ENCODE measurements around the gene AMPD3.

AMPD3 gene

DNA sequence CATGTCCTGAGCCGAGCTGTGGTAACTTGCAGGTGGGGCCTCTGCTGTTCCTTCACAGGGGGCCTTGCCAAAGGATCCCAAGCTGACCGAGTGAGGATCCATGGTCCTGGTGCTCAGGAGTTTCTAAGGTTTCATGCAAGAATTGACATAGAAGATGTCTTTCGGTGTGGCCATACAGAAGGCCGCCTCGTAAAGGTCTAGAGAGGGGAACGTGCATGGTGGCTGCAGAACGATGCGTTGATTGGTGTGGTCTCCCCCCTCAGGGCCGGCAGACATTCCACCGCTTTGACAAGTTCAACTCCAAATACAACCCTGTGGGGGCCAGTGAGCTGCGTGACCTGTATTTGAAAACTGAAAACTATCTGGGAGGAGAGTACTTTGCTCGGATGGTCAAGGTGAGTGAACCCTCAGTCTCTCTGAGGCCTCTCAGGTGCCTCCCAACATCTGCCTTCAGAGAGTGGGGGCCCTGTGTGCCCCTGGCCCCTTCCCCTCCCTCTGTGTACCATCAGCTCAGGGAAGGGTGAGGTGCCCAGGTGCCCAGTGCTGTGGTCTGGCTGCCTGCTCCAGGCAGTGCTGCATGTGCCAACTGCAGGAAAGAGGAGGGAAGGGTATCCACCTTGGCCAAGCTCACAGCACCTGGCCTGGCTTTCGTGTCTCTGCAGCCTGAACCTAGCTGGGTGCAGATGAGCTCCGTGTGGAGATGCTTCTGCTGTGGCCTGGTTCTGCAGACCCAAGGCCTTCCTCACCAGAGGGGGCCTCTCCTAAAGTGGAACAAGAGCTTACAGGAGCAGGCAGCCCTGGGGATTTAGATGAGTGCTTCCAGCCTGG is 39.8 kb downstream of the AMPD3 start:
- TF ChIP-seq GATA2 (IDR thresholded peaks at IDR 0.05; ENCODE audit: low read depth, low read length) (no peak), GATA3 (IDR thresholded peaks at IDR 0.05; ENCODE audit: low read depth, low read length) (no peak)

DNA sequence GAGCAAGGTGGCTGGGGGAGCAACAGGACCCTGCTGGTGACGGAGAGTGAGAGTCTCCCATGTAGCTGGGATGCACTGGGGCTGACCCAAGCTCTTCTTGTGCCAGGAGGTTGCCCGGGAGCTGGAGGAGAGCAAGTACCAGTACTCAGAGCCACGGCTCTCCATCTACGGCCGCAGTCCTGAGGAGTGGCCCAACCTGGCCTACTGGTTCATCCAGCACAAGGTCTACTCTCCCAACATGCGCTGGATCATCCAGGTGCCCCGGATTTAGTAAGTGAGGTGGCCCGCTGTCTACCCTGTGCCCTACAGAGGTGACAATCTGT is 40.4 kb downstream of the AMPD3 start:
- no peak for TF ChIP-seq GATA3 (IDR thresholded peaks at IDR 0.05; ENCODE audit: low read depth, low read length)
- no peak for TF ChIP-seq GATA2 (IDR thresholded peaks at IDR 0.05; ENCODE audit: low read depth, low read length)

DNA sequence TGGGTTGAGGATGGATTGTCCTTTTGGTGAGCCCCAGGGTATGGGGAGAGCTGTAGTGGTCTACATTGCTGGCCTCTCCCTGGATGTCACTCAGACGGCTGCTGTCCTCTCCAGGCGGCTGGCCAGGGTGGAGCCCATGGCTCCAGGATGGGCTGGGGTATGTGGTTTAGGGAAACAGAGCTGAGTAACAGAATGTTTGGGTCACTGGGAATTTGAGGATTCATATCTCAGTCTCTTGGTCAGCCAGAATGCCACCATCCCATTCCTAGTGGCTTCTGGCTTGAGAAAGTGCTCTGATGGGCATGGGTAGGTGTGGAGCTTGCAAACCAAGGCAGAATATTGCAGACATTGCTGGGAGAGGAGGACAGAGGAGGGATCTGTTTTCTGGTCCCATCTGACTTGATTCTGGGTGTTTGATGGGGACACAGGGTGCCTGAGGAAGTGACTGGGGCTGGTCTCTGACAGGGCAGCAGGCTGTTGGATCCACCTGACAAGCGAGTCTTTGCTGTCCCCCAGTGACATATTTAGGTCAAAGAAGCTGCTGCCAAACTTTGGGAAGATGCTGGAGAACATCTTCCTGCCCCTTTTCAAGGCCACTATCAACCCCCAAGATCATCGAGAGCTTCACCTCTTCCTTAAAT is 41.4 kb downstream of the AMPD3 start:
- TF ChIP-seq GATA3 (IDR thresholded peaks at IDR 0.05; ENCODE audit: low read depth, low read length) (no peak), GATA2 (IDR thresholded peaks at IDR 0.05; ENCODE audit: low read depth, low read length) (no peak)

DNA sequence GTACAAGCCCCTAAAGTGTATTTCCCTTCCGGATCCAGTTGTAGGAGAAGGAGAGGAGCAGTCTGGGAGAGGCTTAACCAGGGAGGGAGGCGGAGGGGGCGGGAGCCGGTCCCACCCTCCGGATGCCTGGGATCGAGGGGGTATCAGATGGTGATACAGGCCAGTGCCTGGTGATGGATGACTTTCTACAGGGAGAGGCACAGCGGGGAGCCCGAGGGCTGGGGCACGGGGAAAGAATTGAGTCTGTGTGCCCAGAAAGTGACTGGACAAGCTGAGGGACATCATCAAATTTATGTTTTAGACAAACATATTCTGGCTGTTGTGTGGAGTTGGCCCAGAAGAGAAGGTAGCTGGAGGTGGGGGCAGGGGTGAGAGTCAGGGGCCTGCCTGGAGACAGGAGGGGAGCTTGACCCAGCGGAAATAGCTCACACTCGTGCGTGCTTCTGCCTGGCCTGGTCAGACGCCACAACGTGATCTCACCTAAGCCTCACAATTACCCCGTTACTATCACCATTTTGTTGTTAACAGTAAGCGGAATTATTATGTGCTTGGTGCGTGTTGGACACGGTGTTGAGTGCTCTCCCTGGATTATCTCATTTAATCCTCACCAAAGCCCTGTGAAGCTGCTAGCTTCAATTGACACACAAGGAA is 42.4 kb downstream of the AMPD3 start:
- TF ChIP-seq GATA2 (IDR thresholded peaks at IDR 0.05; ENCODE audit: low read depth, low read length) (no peak), GATA3 (IDR thresholded peaks at IDR 0.05; ENCODE audit: low read depth, low read length) (no peak)

DNA sequence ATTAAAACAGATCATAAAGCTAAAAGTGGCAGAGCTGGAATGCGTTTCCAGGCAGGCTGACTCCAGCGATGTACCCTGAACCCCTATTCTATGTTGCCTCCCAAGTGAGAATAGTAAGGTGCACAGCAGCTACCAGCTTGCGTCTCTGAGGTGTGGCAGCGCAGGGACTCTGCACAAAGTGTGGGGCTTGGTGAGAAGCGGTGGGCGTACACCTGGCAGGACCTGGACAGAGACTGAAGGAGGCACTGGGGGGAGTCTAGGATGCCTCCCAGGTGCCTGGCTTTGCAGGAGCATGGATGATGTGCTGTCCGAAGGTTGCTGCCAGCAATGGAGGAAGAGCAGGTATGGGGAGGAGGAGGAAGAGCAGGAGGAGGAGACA is 42.9 kb downstream of the AMPD3 start:
- no peak for TF ChIP-seq GATA3 (IDR thresholded peaks at IDR 0.05; ENCODE audit: low read depth, low read length)
- no peak for TF ChIP-seq GATA2 (IDR thresholded peaks at IDR 0.05; ENCODE audit: low read depth, low read length)

DNA sequence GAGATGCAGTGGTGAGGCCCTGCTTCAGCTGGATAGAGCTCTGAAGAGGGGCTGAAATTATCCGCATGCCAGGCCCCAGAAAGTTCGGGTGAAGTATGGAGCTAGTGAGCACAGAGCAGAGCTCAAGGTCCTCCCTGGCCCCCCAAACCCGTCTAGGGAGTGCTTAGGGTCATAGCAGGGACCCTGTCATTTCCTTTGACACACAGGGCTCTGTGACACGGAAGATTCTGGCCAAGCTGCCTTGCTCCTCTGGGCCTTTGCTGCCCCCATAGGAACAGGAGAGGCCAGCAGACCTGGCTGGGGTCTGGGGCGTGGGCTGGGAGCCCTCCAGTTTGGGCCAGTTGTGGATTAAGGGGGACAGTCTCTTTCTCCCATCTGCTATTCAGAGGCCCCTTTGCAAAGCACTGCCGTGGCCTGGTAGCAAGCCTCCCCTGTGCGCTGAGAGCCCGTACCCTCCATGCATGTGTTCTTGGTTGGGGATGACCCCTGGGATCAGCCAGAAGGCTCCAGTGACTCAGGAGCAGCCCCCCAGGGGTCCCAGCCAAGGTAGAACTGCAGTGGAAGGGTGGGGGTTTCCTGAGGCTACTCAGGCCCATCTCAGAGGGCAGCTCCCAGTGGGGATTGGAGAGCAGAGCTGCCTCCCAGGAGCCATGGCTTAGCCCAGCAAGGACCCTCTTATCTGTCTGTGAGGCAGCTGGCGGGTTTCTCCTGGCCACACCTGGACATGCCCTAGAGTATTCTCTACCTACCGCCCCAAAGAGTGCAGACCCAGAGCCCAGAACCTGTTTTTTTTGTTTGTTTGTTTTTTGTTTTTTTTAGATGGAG is 43.6 kb downstream of the AMPD3 start:
- TF ChIP-seq GATA3 (IDR thresholded peaks at IDR 0.05; ENCODE audit: low read depth, low read length) (no peak), GATA2 (IDR thresholded peaks at IDR 0.05; ENCODE audit: low read depth, low read length) (no peak)

DNA sequence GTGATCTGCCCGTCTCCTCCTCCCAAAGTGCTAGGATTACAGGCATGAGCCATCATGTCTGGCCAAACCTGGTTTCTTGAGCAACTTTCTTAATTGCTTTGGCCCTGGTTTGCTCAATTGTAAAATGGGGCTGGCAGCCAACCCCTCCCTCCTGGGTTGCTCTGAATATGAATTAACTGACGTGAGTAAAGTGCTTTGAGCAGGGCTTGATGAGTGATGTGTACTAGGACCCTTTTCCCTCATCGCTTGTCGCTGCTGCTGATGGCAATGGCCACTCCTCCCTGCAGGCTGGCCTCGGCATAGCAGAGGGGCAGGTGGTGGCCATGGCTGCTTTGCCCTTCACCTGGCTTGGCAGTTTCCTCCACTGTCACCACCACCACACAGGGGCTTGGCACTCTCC is 44.4 kb downstream of the AMPD3 start:
- TF ChIP-seq GATA3 (IDR thresholded peaks at IDR 0.05; ENCODE audit: low read depth, low read length) (no peak), GATA2 (IDR thresholded peaks at IDR 0.05; ENCODE audit: low read depth, low read length) (no peak)

DNA sequence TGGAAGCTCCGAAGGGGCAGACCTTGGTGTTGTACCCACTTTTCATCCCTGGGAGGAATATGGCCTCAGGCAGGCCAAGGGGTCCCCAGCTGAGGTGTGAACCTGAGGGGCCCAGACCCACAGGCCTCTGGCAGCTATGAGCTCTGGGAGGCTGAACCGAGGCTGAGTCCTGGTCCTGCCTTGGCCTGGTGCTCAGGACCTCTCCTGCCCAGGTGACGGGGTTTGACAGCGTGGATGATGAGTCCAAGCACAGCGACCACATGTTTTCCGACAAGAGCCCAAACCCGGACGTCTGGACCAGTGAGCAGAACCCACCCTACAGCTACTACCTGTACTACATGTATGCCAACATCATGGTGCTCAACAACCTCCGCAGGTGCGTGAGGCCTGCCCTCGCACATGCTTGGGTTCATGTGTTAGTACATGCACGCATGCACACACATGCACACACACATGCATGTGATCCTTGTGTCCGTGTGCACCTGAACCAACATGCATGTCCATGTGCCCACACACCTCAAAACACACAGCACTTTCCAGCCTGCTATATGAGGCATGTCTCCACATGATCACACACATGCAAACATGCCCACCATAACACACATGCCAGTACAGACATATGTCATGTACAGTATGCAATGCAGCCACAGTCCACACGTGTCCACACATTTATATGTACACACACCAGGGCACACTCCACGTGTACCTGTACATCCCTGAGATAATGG is 45.0 kb downstream of the AMPD3 start:
- no peak for TF ChIP-seq GATA3 (IDR thresholded peaks at IDR 0.05; ENCODE audit: low read depth, low read length)
- no peak for TF ChIP-seq GATA2 (IDR thresholded peaks at IDR 0.05; ENCODE audit: low read depth, low read length)

DNA sequence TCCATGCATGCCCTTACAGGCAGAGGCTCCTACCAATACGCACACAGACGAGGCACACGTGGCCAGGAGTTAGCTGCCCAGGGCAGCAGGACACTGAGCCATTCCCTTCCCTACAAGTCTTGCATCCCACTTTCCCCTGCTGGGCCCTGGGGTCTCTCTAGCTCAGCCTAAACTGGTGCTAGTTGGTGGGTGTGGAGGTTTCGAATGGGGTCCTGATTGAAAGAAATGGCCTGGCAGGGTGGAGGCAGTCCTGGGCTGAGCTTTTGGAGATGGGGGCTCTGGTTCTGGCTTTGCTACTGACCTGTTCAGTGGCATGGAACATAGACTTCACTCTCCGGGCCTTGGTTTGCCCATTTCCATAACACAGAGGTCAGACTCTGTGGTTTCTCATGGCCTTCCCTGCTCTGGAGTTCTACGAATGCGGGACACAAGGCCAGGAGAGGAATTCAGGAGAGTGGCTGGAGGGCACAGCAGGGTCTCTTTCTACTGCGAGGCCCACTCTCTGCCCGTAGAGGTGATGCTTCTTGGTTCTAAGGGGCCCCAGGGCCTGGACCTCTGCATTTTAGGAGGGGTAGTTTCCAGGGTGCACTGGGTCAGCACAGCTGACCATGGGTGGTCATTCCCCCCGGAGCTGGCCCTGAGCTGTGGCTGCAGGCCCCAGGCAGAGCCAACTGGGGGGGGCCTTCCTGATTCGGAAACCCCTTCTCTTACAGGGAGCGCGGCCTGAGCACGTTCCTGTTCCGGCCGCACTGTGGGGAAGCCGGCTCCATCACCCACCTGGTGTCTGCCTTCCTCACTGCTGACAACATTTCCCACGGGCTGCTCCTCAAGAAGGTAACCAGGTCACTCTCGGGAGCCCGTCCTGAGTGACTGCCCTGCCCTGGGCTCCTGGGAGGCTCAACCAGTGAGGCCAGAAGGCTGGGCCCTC is 46.0 kb downstream of the AMPD3 start:
- no peak for TF ChIP-seq GATA2 (IDR thresholded peaks at IDR 0.05; ENCODE audit: low read depth, low read length)
- no peak for TF ChIP-seq GATA3 (IDR thresholded peaks at IDR 0.05; ENCODE audit: low read depth, low read length)

DNA sequence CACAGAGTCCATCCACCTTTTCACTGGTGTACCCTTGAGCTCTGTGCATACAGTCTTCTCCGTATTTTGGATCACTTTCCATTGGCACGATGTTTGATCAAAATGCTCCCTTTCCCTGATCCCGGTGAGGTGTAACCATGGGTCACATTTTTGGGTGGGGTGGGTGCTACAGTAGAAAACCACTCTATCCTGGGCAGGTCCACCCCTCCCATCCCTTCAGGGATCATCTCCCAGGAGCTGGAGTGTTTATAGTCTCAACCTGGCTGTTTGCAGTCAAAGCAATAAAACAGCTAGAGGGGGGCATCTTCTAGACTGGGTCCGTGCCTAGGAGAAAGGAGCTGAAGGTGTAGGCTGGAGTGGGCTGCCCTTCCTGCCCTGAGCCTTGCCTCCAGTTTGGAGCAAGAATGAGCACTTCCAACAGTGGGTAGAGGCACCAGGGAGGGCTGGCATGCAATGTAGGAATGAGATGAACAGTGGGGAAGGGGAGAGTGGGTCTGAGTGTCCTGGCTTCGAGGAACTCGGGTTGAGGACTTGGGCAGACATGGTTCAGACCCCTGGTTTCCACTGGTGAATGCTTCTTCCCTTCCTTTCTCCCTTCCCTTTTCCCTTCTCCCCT is 47.1 kb downstream of the AMPD3 start:
- TF ChIP-seq GATA3 (IDR thresholded peaks at IDR 0.05; ENCODE audit: low read depth, low read length) (no peak), GATA2 (IDR thresholded peaks at IDR 0.05; ENCODE audit: low read depth, low read length) (no peak)

DNA sequence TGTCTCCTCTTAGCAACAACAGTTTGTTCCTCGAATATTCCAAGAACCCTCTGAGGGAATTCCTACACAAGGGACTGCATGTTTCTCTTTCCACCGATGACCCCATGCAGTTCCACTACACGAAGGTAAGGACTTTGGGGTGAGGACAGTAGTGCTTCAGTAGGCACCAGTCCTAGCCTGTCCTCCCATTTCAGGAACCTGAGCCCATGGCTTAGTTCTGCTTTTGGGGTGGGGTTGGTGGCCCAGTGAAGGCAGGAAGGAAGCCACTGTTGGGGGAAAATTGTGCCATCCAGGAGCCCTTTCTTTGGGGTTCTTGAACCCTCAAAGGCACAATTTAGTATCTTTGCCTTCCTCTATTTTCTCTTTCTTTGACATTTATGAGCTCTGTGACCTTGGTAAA is 47.7 kb downstream of the AMPD3 start:
- no peak for TF ChIP-seq GATA3 (IDR thresholded peaks at IDR 0.05; ENCODE audit: low read depth, low read length)
- no peak for TF ChIP-seq GATA2 (IDR thresholded peaks at IDR 0.05; ENCODE audit: low read depth, low read length)

DNA sequence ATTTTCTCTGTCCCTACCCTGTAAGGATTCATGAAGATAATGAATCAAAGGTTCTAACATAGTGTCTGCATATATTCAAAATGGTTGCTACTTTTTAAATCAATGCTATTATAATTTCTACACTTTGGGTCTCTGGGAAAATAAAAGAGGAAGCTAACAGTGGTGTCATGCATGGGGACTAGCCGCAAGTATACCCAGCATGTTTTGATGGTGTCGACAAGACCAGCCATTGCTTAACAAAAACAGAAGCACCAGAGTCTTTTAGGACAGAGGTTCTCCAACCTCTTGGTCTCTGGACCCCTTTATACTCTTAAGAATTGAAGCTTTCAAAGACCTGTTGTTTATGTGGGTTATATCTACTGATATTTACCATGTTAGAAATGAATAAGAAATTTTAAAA is 48.2 kb downstream of the AMPD3 start:
- TF ChIP-seq GATA3 (IDR thresholded peaks at IDR 0.05; ENCODE audit: low read depth, low read length), result no peak
- TF ChIP-seq GATA2 (IDR thresholded peaks at IDR 0.05; ENCODE audit: low read depth, low read length), result no peak

Data from SH-SY5Y (cell line).